HepG2 (cell line): ENCODE data around the gene BTG2. TPM values are rescaled to one million over a fixed set of nuclear protein-coding genes. Genes with fewer than 3 reads are reported as not detected.

Source experiments
- ATAC-seq: fragments of 200-7000 bp; cut with Tn5 transposase; 3 replicates; pipeline ENCODE4 v1.9.1; 2020; ENCODE audit warnings: mild to moderate bottlenecking, moderate library complexity
- BruUV-seq: library from RNA; stranded (reverse); fragments of 400-500 nt; replicated peaks from 2 replicates; lab custom pipeline; 2021; lab: Mats Ljungman, UMichigan
- CTCF ChIA-PET: fragments of 300-600 bp; formaldehyde crosslinking; extraction: SDS; loops from one replicate; lab custom pipeline; 2021; ENCODE audit warnings: low total read pairs, inconsistent platforms, low intra/inter-chr PET ratio; lab: Yijun Ruan, JAX
- POLR2A ChIA-PET: fragments of 350-600 bp; sonication (Branson Sonifier 250); formaldehyde crosslinking; loops from one replicate; lab custom pipeline; 2020; ENCODE audit warnings: antibody characterized with exemption, inconsistent platforms; lab: Yijun Ruan, JAX
- DNase-seq: peaks from one replicate; pipeline ENCODE4 v3.0.0-alpha.2; 2015; ENCODE audit warnings: low spot score
- FAIRE-seq: peaks from 3 replicates; lab custom pipeline; 2011; peaks lifted over from hg19 to GRCh38; lab: Jason Lieb, UNC
- H2AFZ ChIP-seq: one replicate; pipeline ENCODE4 v1.6.1; 2011; ENCODE audit warnings: low read length, inconsistent platforms
- H3K27ac ChIP-seq: fragments of 300-600 bp; 3 replicates; pipeline ENCODE4 v1.8.0; 2011; ENCODE audit warnings: mixed run types, mild to moderate bottlenecking, mixed read lengths, low read length, inconsistent platforms; ENCODE audit not compliant: insufficient read depth; ENCODE audit errors: extremely low read length
- H3K27me3 ChIP-seq, 2 experiments: fragments of 200-600 bp in 1 of 2; 2 replicates in 1 of 2; 3 replicates in 1 of 2; pipeline versions ENCODE4 v1.6.0 to v1.8.0; 2011; ENCODE audit warnings: low read length in 2 of 2, mild to moderate bottlenecking in 2 of 2, moderate library complexity in 2 of 2, inconsistent platforms in 1 of 2; ENCODE audit not compliant: insufficient read depth in 2 of 2, control insufficient read depth in 1 of 2
- H3K36me3 ChIP-seq, 2 experiments: fragments of 200-600 bp in 1 of 2; replicated peaks in 1 of 2; 2 replicates in 1 of 2; 3 replicates in 1 of 2; pipeline versions ENCODE4 v1.5.1 to v1.8.0; 2011; ENCODE audit warnings: low read length in 2 of 2, inconsistent platforms in 1 of 2; ENCODE audit not compliant: insufficient read depth in 2 of 2, control insufficient read depth in 1 of 2
- H3K4me1 ChIP-seq: 2 replicates; pipeline ENCODE4 v1.5.1; 2012; ENCODE audit warnings: low read length, inconsistent platforms; ENCODE audit not compliant: insufficient read depth
- H3K4me2 ChIP-seq: 2 replicates; pipeline ENCODE4 v1.6.0; 2011; ENCODE audit warnings: low read depth, low read length, inconsistent platforms
- H3K4me3 ChIP-seq, 3 experiments: fragments of 200-600 bp in 1 of 3; sonication (generic), shearing (Covaris generic) in 1 of 3; replicated peaks in 1 of 3; 2 replicates each; pipeline ENCODE4 v1.5.1; 2011 to 2016; ENCODE audit warnings: low read length in 3 of 3, inconsistent platforms in 2 of 3, low read depth in 2 of 3, mild to moderate bottlenecking in 2 of 3, control low read depth in 1 of 3, mixed read lengths in 1 of 3; ENCODE audit not compliant: insufficient read depth in 1 of 3
- H3K79me2 ChIP-seq: one replicate; pipeline ENCODE4 v1.6.1; 2011; ENCODE audit warnings: low read length, inconsistent platforms; ENCODE audit not compliant: insufficient read depth
- H3K9ac ChIP-seq: 2 replicates; pipeline ENCODE4 v1.6.0; 2011; ENCODE audit warnings: mild to moderate bottlenecking, low read depth, low read length, inconsistent platforms; ENCODE audit not compliant: insufficient read depth
- H3K9me3 ChIP-seq: 2 replicates; pipeline ENCODE4 v1.5.1; 2012; ENCODE audit warnings: mild to moderate bottlenecking, low read length
- H4K20me1 ChIP-seq: 2 replicates; pipeline ENCODE4 v1.6.0; 2011; ENCODE audit warnings: inconsistent platforms, mild to moderate bottlenecking, low read length, moderate library complexity; ENCODE audit not compliant: insufficient read depth
- HNF4G ChIP-seq, 2 experiments: sonication (generic) in 1 of 2; formaldehyde crosslinking in 1 of 2; IDR thresholded peaks; 2 replicates each; pipeline versions ENCODE4 v1.4.0 to v1.6.1; 2011 to 2020; ENCODE audit warnings: borderline replicate concordance in 2 of 2, low read depth in 2 of 2, mild to moderate bottlenecking in 2 of 2, low read length in 1 of 2, missing genetic modification reagents in 1 of 2, moderate library complexity in 1 of 2
- HNRNPUL1 ChIP-seq: fragments of 200-400 bp; formaldehyde crosslinking; IDR thresholded peaks from 2 replicates; pipeline ENCODE4 v1.6.1; 2017; ENCODE audit warnings: low read depth, mild to moderate bottlenecking, low read length, moderate library complexity
- SIX4 ChIP-seq: sonication (generic); formaldehyde crosslinking; IDR thresholded peaks from 2 replicates; pipeline ENCODE4 v1.4.0; 2020; ENCODE audit warnings: missing genetic modification reagents
- SMAD3 ChIP-seq: sonication (generic); formaldehyde crosslinking; IDR thresholded peaks from 2 replicates; pipeline ENCODE4 v1.4.0; 2020; ENCODE audit warnings: missing genetic modification reagents
- ZNF180 ChIP-seq: sonication (generic); formaldehyde crosslinking; IDR thresholded peaks from 2 replicates; pipeline ENCODE4 v1.4.0; 2020; ENCODE audit warnings: low read depth, missing genetic modification reagents, borderline replicate concordance
- ZNF7 ChIP-seq: IDR thresholded peaks from 2 replicates; pipeline ENCODE4 v1.6.1; 2016; ENCODE audit warnings: missing biosample characterization, missing genetic modification reagents
- ZNF841 ChIP-seq: sonication (generic); formaldehyde crosslinking; IDR thresholded peaks from 2 replicates; pipeline ENCODE4 v1.8.1; 2023; ENCODE audit warnings: missing genetic modification reagents, borderline replicate concordance
- WGBS: methylation state at CpG from one replicate; pipeline ENCODE4 v1.1.6; 2017; ENCODE audit warnings: low lambda C conversion rate; 5-methylcytosine and 5-hydroxymethylcytosine counted together
- in situ Hi-C: cut with HindIII; loops from 2 replicates; pipeline ENCODE4 v1.10.0; 2017; ENCODE audit warnings: low pct_unique_long_range_greater_than_20kb; ENCODE audit not compliant: extremely low pct_ligation_motif_present
- intact Hi-C: fragments of 100-400 bp; cut with micrococcal nuclease; formaldehyde crosslinking; loops from one replicate; pipeline ENCODE4 v1.10.0; 2022; ENCODE audit not compliant: unreplicated experiment
- polyA plus RNA-seq, 8 experiments: library from polyadenylated mRNA; depleted of rRNA in 3 of 8; stranded (reverse) in 7 of 8; unstranded in 1 of 8; fragments of >200 nt; fragmentation: Illumina TruSeq in 4 of 8; extraction: Trizol in 4 of 8; gene quantifications; 2 replicates each; pipeline versions ENCODE4 v1.2.1 to v1.2.3, GENCODE V29; 2011 to 2016; ENCODE audit warnings: low read depth in 4 of 8, missing spikeins in 1 of 8, mixed read lengths in 1 of 8; ENCODE audit not compliant: insufficient read depth in 1 of 8
- total RNA-seq, 5 experiments: library from RNA; depleted of rRNA; stranded (reverse); fragments of >200 nt; fragmentation: Illumina TruSeq; extraction: Trizol; gene quantifications; 2 replicates each; pipeline ENCODE4 v1.2.3, GENCODE V29; 2016; ENCODE audit warnings: low read depth in 1 of 5
- TF ChIP-seq, protein P1 (sequence below): sonication (generic); formaldehyde crosslinking; IDR thresholded peaks from 2 replicates; pipeline ENCODE4 v1.8.0; 2023; ENCODE audit warnings: mild to moderate bottlenecking, missing genetic modification reagents
- TF ChIP-seq, protein P2 (sequence below): sonication (generic); formaldehyde crosslinking; IDR thresholded peaks from 2 replicates; pipeline ENCODE4 v1.5.0; 2020; ENCODE audit warnings: mild to moderate bottlenecking, missing genetic modification reagents

Gene BTG2
- total and polyA plus RNA-seq, 2 of the 13 experiments (the other 11 are each of a cell fraction or from before 2014, with no cell fraction given): 13.6 to 18.3 TPM

DNA sequence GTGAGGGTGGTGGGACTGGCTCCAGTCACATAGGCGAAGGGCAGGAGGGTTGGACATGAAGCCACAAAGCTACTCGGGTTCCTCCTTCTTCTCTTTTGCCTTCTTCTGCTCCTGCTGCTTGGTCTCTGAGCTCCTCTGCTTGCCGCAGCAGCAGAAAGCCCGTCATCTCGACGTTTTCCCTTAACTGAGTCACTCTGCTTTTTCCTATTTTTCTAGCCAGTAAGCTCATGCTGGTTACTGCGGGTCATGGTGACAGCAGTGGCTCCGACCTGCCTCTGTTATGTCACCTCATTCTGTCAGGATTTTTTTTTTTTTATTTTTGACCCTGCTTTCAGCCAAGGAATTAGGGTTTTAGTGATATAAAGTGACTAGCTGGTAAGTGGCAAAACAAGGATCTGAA lies 48.2 kb downstream of the BTG2 start:
- no peaks in the 10 kb centered on the region for H3K36me3 ChIP-seq
- no peak overlapping the region for H2AFZ ChIP-seq
- H3K9me3 ChIP-seq: no peaks in the 10 kb centered on the region
- DNase-seq: no peak
- ChIA-PET CTCF (no interaction called here), POLR2A (no interaction called here)
- ATAC-seq: no peak
- WGBS: 23% methylated on average over 7 of the region's 8 CpGs
- no peak overlapping the region for H3K27ac ChIP-seq
- no peak overlapping the region for H3K4me2 ChIP-seq
- BruUV-seq: no TSS peak
- in situ Hi-C loops (no loop called here), intact Hi-C loops (no loop called here)
- H3K4me1 ChIP-seq: peaks cover 16% of the 10 kb centered on the region
- no peak overlapping the region for H3K9ac ChIP-seq
- FAIRE-seq: no peak
- no peak overlapping the region for H3K4me3 ChIP-seq
- no peaks in the 10 kb centered on the region; a peak in 1 of 5 replicates for H3K27me3 ChIP-seq
- no peaks in the 10 kb centered on the region for H3K79me2 ChIP-seq
- H4K20me1 ChIP-seq: no peaks in the 10 kb centered on the region
- TF ChIP-seq, protein P1, sequence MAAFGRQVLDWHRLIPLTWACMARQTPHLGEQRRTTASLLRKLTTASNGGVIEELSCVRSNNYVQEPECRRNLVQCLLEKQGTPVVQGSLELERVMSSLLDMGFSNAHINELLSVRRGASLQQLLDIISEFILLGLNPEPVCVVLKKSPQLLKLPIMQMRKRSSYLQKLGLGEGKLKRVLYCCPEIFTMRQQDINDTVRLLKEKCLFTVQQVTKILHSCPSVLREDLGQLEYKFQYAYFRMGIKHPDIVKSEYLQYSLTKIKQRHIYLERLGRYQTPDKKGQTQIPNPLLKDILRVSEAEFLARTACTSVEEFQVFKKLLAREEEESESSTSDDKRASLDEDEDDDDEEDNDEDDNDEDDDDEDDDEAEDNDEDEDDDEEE (CRISPR knock-in tag): no peak
- TF ChIP-seq, protein P2, sequence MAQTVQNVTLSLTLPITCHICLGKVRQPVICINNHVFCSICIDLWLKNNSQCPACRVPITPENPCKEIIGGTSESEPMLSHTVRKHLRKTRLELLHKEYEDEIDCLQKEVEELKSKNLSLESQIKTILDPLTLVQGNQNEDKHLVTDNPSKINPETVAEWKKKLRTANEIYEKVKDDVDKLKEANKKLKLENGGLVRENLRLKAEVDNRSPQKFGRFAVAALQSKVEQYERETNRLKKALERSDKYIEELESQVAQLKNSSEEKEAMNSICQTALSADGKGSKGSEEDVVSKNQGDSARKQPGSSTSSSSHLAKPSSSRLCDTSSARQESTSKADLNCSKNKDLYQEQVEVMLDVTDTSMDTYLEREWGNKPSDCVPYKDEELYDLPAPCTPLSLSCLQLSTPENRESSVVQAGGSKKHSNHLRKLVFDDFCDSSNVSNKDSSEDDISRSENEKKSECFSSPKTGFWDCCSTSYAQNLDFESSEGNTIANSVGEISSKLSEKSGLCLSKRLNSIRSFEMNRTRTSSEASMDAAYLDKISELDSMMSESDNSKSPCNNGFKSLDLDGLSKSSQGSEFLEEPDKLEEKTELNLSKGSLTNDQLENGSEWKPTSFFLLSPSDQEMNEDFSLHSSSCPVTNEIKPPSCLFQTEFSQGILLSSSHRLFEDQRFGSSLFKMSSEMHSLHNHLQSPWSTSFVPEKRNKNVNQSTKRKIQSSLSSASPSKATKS (CRISPR knock-in tag): no peak
- TF ChIP-seq HNF4G (IDR thresholded peaks at IDR 0.05; ENCODE audit: borderline replicate concordance, low read depth, low read length) (no peak), HNF4G (CRISPR knock-in tag; IDR thresholded peaks at IDR 0.05; ENCODE audit: borderline replicate concordance, low read depth) (no peak), ZNF841 (CRISPR knock-in tag) (no peak), SIX4 (CRISPR knock-in tag) (no peak), ZNF180 (CRISPR knock-in tag) (no peak), ZNF7 (CRISPR knock-in tag) (no peak), HNRNPUL1 (no peak), SMAD3 (no peak)
- TF ChIP-seq, all 625 proteins: peak for 0
